ENCODE results near the gene UBE2A. TPM values are rescaled to one million over a fixed set of nuclear protein-coding genes. Genes with fewer than 3 reads are reported as not detected.

Gene UBE2A
- total and polyA plus RNA-seq, 2 donors (not counting 1 experiment from before 2014, with no cell fraction given) = 50.3 to 70.9 TPM

DNA sequence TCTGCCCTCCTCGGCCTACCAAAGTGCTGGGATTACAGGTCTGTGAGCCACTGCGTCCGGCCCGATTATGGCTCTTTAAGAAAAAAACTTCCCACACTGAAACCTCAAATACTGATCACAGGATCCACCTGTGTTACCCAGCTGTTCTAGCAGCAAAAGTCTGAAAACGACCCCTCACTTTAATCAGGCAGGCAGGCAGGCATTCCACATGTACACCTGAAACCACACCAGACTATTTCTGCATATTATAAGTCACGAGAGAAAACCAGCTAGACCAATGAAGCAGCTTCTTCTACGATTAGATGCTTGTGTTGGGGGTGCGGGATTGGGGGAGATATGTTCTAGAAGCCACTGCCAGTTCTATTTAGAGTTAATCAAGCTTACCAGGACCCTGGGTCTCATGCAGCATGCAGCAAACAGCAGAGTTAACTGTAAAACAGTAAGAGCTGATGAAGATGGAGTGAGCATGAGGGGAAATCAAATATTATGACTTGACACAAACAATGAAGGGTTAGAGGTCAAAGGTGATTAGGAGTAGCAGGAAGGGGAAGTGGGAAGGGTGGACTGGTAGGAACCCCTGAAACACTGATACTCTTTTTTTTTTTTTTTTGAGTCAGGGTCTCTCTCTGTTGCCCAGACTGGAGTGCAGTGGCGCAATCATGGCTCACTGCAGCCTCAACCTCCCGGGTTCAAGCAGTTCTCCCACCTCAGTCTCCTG, 50.7 kb downstream of the UBE2A start:
- no peak overlapping the region for H3K27ac ChIP-seq (ENCODE audit: low read length in 2 of 2)
- no peaks in the 10 kb centered on the region for H3K27me3 ChIP-seq (replicated peaks in 1 of 4; ENCODE audit: control extremely low read depth in 1 of 4, control insufficient read depth in 3 of 4, insufficient read depth in 4 of 4, low read length in 3 of 4)
- no peak overlapping the region for H3K4me3 Mint-ChIP-seq
- ATAC-seq (ENCODE audit: low read depth) (no peak), DNase-seq (no peak)
- intact Hi-C loops (cut with micrococcal nuclease) = no loop called here
- peaks cover 4% of the 10 kb centered on the region for H3K79me2 ChIP-seq (ENCODE audit: control insufficient read depth, insufficient read depth, low read length)
- no peak overlapping the region for H3K9ac ChIP-seq (ENCODE audit: low read length)
- H3K36me3 ChIP-seq (replicated peaks in 1 of 2; ENCODE audit: control extremely low read depth in 1 of 2, control insufficient read depth in 1 of 2, extremely low read depth in 1 of 2, insufficient read depth in 2 of 2, low read length in 1 of 2) = peaks cover 2 to 35% of the 10 kb centered on the region in 2 experiments
- H3K4me1 ChIP-seq (ENCODE audit: control insufficient read depth in 2 of 2, insufficient read depth in 2 of 2, low read length in 2 of 2) = peaks cover 5 to 10% of the 10 kb centered on the region in 2 donors
- no peaks in the 10 kb centered on the region for H3K27me3 Mint-ChIP-seq
- H3K27ac Mint-ChIP-seq = peak overlapping the region; percentile 41
- POLR2A ChIA-PET = no interaction called here
- H2AFZ ChIP-seq (ENCODE audit: insufficient read depth, low read depth, low read length, poor library complexity, severe bottlenecking) = no peak overlapping the region
- CTCF ChIA-PET = interaction anchor here (0.9 to 1.6 kb wide), 2 partner anchors 11 to 160 kb away, joined by 3 to 8 read pairs; no protein-coding TSS in a partner anchor
- H3K9me3 ChIP-seq (ENCODE audit: control extremely low read depth in 1 of 3, control insufficient read depth in 2 of 3, insufficient read depth in 1 of 3, low read length in 2 of 3) = no peaks in the 10 kb centered on the region
- 98% methylated on average over 4 of the region's 10 CpGs for WGBS (ENCODE audit: insufficient coverage)
- no peak overlapping the region for H3K4me3 ChIP-seq (ENCODE audit: control extremely low read depth in 1 of 5, extremely low read depth in 1 of 5, insufficient read depth in 1 of 5, low read depth in 2 of 5, low read length in 4 of 5)
- no peak for TF ChIP-seq EZH2 (IDR thresholded peaks at IDR 0.05; ENCODE audit: borderline replicate concordance, insufficient read depth, low read depth, low read length, poor library complexity, severe bottlenecking)
- TF ChIP-seq, protein P1, sequence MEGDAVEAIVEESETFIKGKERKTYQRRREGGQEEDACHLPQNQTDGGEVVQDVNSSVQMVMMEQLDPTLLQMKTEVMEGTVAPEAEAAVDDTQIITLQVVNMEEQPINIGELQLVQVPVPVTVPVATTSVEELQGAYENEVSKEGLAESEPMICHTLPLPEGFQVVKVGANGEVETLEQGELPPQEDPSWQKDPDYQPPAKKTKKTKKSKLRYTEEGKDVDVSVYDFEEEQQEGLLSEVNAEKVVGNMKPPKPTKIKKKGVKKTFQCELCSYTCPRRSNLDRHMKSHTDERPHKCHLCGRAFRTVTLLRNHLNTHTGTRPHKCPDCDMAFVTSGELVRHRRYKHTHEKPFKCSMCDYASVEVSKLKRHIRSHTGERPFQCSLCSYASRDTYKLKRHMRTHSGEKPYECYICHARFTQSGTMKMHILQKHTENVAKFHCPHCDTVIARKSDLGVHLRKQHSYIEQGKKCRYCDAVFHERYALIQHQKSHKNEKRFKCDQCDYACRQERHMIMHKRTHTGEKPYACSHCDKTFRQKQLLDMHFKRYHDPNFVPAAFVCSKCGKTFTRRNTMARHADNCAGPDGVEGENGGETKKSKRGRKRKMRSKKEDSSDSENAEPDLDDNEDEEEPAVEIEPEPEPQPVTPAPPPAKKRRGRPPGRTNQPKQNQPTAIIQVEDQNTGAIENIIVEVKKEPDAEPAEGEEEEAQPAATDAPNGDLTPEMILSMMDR (IDR thresholded peaks at IDR 0.05) = no peak
- H3K4me2 ChIP-seq (replicated peaks; ENCODE audit: low read depth, low read length, poor library complexity, severe bottlenecking) = no peak overlapping the region
- peaks cover 11% of the 10 kb centered on the region for H3K4me1 Mint-ChIP-seq
- H4K20me1 ChIP-seq (ENCODE audit: control insufficient read depth, insufficient read depth, low read length, poor library complexity, severe bottlenecking) = no peaks in the 10 kb centered on the region
- no peaks in the 10 kb centered on the region for H3K9me3 Mint-ChIP-seq (ENCODE audit: insufficient read depth)

DNA sequence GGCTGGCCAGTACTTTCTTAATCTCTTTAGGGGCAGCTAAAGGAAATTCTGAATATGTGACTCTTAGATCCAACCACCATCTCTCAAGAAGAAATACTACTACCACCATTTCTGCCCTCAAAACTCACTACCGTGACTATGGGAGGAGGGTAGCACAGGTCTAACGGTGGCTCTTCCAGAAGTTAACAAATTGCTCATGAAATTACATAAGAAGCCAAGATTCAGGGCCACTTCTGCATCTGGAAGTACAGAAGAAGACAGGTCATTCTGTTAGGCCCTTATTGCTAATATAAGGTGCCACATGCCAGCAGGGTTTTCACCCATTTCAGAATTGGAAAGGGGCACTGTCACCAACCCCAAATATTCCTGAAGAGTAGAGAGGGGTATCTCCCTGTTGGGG, 51.5 kb downstream of the UBE2A start:
- TF ChIP-seq, protein P1 (IDR thresholded peaks at IDR 0.05) = no peak
- no peak for TF ChIP-seq EZH2 (IDR thresholded peaks at IDR 0.05; ENCODE audit: borderline replicate concordance, insufficient read depth, low read depth, low read length, poor library complexity, severe bottlenecking)
- peaks cover 2 to 38% of the 10 kb centered on the region in 2 experiments for H3K36me3 ChIP-seq (replicated peaks in 1 of 2; ENCODE audit: control extremely low read depth in 1 of 2, control insufficient read depth in 1 of 2, extremely low read depth in 1 of 2, insufficient read depth in 2 of 2, low read length in 1 of 2)
- no CpG with 5 or more reads among the region's 2 CpGs for WGBS (ENCODE audit: insufficient coverage)
- Mint-ChIP-seq H3K4me1 (peaks cover 10% of the 10 kb centered on the region), H3K9me3 (ENCODE audit: insufficient read depth) (no peaks in the 10 kb centered on the region), H3K27ac (no peak overlapping the region), H3K27me3 (no peaks in the 10 kb centered on the region), H3K4me3 (no peak overlapping the region)
- H3K79me2 ChIP-seq (ENCODE audit: control insufficient read depth, insufficient read depth, low read length) = peaks cover 7% of the 10 kb centered on the region
- DNase-seq (no peak), ATAC-seq (ENCODE audit: low read depth) (no peak)
- intact Hi-C loops (cut with micrococcal nuclease) = no loop called here
- ChIA-PET POLR2A (no interaction called here), CTCF (interaction anchor here (1.6 kb wide), 1 partner anchor 11 kb away, joined by 8 read pairs; no protein-coding TSS in a partner anchor)
- no peak overlapping the region for H3K4me2 ChIP-seq (replicated peaks; ENCODE audit: low read depth, low read length, poor library complexity, severe bottlenecking)
- H4K20me1 ChIP-seq (ENCODE audit: control insufficient read depth, insufficient read depth, low read length, poor library complexity, severe bottlenecking) = no peaks in the 10 kb centered on the region
- H2AFZ ChIP-seq (ENCODE audit: insufficient read depth, low read depth, low read length, poor library complexity, severe bottlenecking) = no peak overlapping the region
- no peak overlapping the region for H3K4me3 ChIP-seq (ENCODE audit: control extremely low read depth in 1 of 5, extremely low read depth in 1 of 5, insufficient read depth in 1 of 5, low read depth in 2 of 5, low read length in 4 of 5)
- H3K27ac ChIP-seq (ENCODE audit: low read length in 2 of 2) = no peak overlapping the region
- H3K9me3 ChIP-seq (ENCODE audit: control extremely low read depth in 1 of 3, control insufficient read depth in 2 of 3, insufficient read depth in 1 of 3, low read length in 2 of 3) = no peaks in the 10 kb centered on the region
- no peaks in the 10 kb centered on the region for H3K27me3 ChIP-seq (replicated peaks in 1 of 4; ENCODE audit: control extremely low read depth in 1 of 4, control insufficient read depth in 3 of 4, insufficient read depth in 4 of 4, low read length in 3 of 4)
- H3K9ac ChIP-seq (ENCODE audit: low read length) = no peak overlapping the region
- peaks cover 4 to 5% of the 10 kb centered on the region in 2 donors for H3K4me1 ChIP-seq (ENCODE audit: control insufficient read depth in 2 of 2, insufficient read depth in 2 of 2, low read length in 2 of 2)

Measured in B cell (primary cell).